GM21528 (cell line): ENCODE results near the gene ARID3C.

Source experiments
- ATAC-seq: cut with Tn5 transposase; IDR thresholded peaks from one replicate; pipeline ENCODE4 v1.9.1; 2021; ENCODE audit warnings: mild to moderate bottlenecking, moderate library complexity; ENCODE audit not compliant: unreplicated experiment, low FRiP score

Gene ARID3C

GRCh38 chr9:34579808-34580163 is 49.1 kb downstream of the ARID3C start:
- no peak for ATAC-seq

GRCh38 chr9:34579104-34579807 is 49.6 kb downstream of the ARID3C start:
- ATAC-seq, result no peak

DNA sequence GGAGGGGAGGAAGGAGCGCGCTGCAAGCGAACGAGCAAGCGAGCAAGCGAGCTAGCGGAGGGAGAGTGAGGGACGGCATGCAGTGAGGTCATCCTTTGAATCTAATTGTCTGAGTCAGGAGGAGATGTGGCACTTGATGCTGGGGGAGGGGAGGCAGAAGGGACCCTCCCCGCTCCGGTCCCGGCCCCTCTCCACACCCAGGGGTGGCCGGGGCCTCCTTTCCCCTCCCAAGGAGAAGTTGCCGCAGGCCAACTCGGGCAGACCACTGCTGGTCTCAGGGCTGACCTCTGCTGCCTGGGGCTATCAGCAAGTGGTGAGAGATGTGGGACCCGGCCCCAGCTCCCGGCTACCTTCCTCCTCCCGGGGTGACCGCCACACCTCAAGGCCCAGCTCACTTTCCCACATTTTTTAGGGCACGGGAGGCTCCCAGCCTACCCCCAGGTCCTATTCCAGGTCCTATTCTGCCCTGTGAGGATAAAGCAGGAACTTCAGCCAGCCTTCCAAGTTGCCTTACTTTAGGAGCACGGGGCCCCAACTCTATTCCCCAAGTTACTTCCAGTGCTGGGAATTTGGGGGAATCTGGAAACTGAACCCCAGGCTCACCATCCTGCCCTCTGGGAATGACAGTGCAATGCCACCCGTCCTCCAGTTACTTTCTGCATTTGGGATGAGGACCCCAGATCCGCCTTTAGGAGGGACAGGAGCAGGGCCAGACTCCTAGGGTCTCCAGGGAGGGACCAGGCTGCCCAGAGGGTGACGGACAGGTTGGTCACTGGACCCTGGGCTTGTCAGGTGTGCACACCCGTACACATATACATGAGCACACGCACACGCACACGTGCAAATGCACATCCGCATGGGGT is 50.4 kb downstream of the ARID3C start:
- ATAC-seq, result no peak

DNA sequence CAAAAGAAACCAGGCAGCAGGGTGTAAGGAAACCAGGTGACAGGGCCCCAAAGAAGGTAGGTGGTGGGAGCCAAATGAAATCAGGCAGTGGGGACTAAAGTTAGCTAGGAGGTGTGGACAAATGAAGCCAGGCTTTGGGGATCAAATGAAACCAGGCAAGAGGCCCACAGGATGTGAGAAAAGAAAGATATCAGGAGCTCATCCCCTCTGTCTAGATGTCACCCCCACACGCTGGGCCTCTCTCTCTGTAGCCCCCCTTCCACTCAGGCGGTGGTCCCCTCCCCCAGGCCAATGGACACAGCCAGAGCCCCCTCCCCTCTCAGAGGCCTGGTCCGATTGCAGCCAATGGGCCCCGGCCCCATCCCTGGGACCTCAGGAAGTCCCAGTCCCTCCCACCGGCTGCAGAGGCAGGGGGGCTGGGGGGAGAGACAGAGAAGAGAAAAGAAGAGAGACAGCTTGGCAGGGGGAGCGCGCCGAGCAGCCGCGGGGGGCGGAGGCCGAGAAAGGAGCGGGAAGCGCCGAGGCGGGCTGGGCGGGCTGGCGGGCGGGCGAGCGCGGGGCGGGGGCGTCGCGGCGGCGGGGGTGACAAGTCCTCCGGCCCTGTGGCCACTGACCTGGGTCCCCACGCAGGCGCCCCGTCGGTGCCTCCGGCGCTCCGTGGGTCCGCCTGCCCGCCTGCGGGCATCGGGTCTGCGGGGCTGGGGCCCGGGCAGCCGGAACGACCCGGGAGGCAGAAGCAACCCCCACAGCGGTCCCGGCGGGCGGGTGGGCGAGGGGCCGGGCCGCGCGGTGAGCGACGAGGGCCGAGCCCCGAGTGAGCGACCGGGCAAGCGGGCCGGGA is 51.2 kb downstream of the ARID3C start:
- ATAC-seq, result no peak

- no peak for ATAC-seq
Observed at GRCh38 chr9:34576597-34577399, 52.1 kb downstream of the ARID3C start.

DNA sequence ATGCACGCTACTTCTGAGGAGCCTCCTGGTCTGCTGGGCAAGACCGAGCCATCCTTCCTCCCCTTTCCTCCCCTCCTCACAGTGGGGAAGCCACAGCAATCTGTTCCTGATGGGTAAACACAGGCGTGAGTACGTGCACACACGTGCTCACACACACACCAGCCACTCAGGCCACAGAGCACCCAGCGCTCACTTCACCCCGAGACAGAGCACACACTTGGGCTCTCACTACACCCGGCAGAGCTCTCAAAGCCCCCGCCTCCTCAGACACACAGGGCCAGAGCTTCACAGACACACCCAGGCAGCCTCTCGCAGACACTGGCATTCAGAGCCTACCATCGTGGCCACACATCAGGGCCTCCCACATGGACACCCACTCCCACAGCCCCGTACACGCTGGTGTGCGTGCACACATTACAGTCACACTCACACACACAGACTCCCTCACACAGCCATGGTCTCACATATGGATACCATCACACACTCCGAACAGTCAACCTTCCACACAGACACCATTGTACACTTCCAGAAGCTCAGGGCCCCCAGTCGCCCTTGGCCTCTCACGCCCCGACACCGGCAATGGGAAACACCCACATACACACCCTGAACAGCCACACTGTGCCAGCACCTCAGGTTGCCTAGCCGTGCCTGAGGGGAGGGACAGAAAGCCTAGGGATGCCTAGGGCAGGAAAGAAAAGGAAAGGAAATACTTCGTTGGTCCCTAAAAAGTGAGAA is 52.8 kb downstream of the ARID3C start:
- ATAC-seq, result no peak

- ATAC-seq, result no peak
Observed at GRCh38 chr9:34575241-34575640, 53.6 kb downstream of the ARID3C start.

DNA sequence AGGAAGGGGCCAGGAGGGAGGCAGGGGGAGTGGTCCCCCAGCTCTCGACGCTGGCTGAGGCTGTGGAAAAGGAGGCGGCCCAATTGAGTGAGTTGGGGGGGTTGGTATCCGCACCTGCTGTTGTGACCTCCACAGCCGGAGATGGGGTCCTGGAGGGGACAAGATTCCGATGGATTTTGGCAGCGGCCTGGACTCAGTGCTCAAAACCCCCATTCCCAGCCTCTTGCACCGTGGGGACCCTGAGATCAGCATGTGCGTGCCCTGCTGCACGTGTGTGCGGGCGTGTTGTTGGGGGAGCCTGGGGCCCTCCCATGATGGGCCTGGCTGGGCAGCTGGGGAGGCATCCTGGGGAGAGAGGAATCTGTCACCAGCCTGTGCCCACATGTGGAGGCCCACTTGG is 54.3 kb downstream of the ARID3C start:
- ATAC-seq, result no peak

DNA sequence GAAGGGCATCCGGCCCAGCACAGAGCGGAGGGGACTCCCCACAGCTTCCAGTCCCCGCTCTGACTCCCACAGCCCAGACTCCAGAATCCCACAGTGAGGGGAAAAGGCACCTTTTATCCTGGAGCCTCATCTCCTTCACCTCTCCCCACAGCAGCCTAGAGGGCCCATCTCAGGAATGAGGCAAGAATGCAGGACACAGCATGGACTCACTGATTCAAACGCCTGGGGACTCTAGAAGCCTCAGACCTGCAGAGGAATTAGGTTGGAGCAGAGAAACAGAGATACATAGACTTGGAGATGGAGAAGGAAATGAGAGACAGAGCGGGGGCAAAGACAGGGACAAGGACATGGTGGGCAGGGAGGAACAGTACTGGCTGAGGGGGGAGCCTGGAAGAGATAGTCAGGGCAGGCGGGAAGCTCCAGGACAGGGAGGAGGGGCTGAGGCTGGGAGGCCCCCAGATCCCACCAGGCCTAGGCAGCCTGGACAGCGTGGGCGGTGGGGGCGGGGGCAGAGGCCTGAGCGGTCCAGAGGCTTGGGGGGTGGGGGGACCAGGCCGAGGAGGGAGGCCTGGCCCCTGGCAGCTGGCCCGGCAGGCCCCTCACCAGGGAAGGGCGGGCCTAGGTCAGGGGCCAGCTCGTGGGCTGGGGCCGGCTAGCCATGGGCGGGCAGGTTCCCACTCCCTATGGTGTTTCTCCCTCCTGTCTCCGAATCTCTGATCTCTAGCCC is 55.1 kb downstream of the ARID3C start:
- ATAC-seq, result no peak

- ATAC-seq, result no peak
Observed at GRCh38 chr9:34572628-34573027, 56.2 kb downstream of the ARID3C start.

DNA sequence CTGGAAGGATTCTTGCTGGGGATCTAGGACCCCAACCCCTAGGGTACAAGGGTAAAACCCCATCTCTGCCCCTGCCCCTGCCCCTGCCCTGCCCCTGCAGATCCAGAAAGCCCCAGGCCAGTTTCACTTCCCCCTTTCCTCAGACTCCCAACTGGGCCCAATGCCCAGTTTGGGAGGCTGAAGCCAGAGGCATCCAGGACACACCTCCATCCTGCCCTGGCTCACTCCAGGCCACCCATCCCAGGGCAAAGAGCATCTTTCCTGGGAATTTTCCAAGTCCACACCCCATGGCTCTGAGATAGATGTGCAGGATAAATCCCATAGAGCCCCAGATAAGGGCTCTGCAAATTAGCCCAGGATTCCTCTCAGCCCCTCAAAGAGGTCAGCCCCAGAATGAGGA is 56.8 kb downstream of the ARID3C start:
- ATAC-seq, result no peak

- ATAC-seq, result no peak
Observed at GRCh38 chr9:34571481-34571810, 57.4 kb downstream of the ARID3C start.
